Mammary epithelial cell (primary cell): ENCODE results near the gene SINHCAF.

Source experiments
- CTCF ChIP-seq, 2 donors: IDR thresholded peaks in 1 of 2; conservative IDR thresholded peaks in 1 of 2; 2 replicates each; pipeline ENCODE4 v1.5.1; 2011 to 2012; ENCODE audit warnings: inconsistent platforms in 2 of 2, low read length in 2 of 2, mild to moderate bottlenecking in 2 of 2, control low read depth in 1 of 2, low read depth in 1 of 2; ENCODE audit not compliant: insufficient read depth in 1 of 2; ENCODE audit errors: extremely low read depth in 1 of 2
- EZH2 ChIP-seq: IDR thresholded peaks from 2 replicates; pipeline ENCODE4 v1.6.1; 2012; ENCODE audit warnings: low read length, inconsistent platforms, borderline replicate concordance

- TF ChIP-seq CTCF (conservative IDR thresholded peaks at IDR 0.05 in 1 of 2, IDR thresholded peaks at IDR 0.05 in 1 of 2; ENCODE audit: extremely low read depth in 1 of 2, insufficient read depth in 1 of 2, low read depth in 1 of 2, low read length in 2 of 2) (no peak), EZH2 (no peak)
These were observed 37.9 kb upstream of the SINHCAF start for GRCh38 chr12:31363831-31364230.
